ENCODE data around the gene ADAMTS9.
A peak's percentile ranks its signal among the peaks of the same experiment; 100 is the strongest.

The ADAMTS9 gene

GRCh38 chr3:64584179-64584578 is 103.6 kb downstream of the ADAMTS9 start:
- TF ChIP-seq, protein P1, sequence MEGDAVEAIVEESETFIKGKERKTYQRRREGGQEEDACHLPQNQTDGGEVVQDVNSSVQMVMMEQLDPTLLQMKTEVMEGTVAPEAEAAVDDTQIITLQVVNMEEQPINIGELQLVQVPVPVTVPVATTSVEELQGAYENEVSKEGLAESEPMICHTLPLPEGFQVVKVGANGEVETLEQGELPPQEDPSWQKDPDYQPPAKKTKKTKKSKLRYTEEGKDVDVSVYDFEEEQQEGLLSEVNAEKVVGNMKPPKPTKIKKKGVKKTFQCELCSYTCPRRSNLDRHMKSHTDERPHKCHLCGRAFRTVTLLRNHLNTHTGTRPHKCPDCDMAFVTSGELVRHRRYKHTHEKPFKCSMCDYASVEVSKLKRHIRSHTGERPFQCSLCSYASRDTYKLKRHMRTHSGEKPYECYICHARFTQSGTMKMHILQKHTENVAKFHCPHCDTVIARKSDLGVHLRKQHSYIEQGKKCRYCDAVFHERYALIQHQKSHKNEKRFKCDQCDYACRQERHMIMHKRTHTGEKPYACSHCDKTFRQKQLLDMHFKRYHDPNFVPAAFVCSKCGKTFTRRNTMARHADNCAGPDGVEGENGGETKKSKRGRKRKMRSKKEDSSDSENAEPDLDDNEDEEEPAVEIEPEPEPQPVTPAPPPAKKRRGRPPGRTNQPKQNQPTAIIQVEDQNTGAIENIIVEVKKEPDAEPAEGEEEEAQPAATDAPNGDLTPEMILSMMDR (IDR thresholded peaks at IDR 0.05; ENCODE audit: control insufficient read depth, extremely low read depth, insufficient read depth): no peak
- DNase-seq (ENCODE audit: low read depth): no peak
- H3K4me3 ChIP-seq (ENCODE audit: low read depth, low read length): no peak overlapping the region

DNA sequence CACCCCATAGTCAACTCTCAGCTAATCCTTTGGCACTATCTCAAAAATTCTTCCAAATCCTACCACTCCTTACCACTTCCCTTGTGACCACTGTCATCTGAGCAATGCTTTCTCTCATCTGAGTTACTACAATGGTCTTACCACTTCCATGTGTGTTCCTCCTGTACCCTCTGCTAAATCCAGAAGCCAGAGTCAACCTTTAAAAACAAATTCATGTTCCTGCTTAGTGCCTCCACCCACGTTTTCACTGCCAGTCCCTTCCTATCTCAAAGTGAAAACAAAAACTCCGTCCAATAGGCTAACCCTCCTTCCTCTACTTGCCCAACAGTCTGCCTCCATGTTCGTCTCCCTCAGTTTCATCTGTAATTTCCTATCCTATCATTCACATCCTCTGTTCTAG is 109.0 kb downstream of the ADAMTS9 start:
- no peak for DNase-seq (ENCODE audit: low read depth)
- H3K4me3 ChIP-seq (ENCODE audit: low read depth, low read length): no peak overlapping the region
- TF ChIP-seq, protein P1 (IDR thresholded peaks at IDR 0.05; ENCODE audit: control insufficient read depth, extremely low read depth, insufficient read depth): no peak

DNA sequence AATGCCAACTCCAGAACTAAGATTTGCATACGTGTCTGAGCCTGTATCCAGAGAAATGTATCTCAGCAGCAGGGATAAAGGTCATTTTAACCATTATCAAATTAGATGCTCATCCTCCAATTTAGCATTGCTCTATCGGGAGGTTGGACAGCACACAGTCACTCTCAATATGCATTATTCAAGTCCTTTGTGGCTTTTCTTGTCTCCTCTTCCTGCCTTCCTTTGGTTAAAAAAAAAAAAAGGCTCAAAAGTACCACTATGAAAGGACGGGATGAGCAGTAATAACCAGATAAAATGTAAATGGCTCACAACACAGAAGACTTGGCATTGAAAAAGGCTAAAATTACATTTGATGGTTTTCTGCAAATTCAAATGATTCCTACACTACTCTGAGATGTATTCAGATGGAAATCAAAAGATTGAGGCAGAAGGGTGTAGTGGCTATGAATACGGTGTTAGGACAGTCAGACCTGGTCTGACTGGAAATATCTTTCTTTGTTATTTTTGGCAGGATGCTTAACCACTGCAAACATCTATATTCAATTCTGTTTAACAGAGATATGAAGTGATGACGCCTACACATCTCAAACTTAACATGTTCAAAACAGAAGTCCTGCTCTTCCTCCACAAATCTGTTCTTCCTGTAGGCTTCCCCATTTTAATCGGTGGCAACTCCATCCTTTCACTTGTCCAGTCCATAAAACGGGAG is 109.6 kb downstream of the ADAMTS9 start:
- TF ChIP-seq, protein P1 (IDR thresholded peaks at IDR 0.05; ENCODE audit: control insufficient read depth, extremely low read depth, insufficient read depth): no peak
- peak; percentile 45 for DNase-seq (ENCODE audit: low read depth)
- H3K4me3 ChIP-seq (ENCODE audit: low read depth, low read length): no peak overlapping the region

- no peak for DNase-seq (ENCODE audit: low read depth)
- TF ChIP-seq, protein P1 (IDR thresholded peaks at IDR 0.05; ENCODE audit: control insufficient read depth, extremely low read depth, insufficient read depth): no peak
- no peak overlapping the region for H3K4me3 ChIP-seq (ENCODE audit: low read depth, low read length)
These were observed 111.5 kb downstream of the ADAMTS9 start for GRCh38 chr3:64576211-64576775.

GRCh38 chr3:64575211-64575844 is 112.5 kb downstream of the ADAMTS9 start:
- no peak overlapping the region for H3K4me3 ChIP-seq (ENCODE audit: low read depth, low read length)
- no peak for DNase-seq (ENCODE audit: low read depth)
- TF ChIP-seq, protein P1 (IDR thresholded peaks at IDR 0.05; ENCODE audit: control insufficient read depth, extremely low read depth, insufficient read depth): peak; percentile 56

DNA sequence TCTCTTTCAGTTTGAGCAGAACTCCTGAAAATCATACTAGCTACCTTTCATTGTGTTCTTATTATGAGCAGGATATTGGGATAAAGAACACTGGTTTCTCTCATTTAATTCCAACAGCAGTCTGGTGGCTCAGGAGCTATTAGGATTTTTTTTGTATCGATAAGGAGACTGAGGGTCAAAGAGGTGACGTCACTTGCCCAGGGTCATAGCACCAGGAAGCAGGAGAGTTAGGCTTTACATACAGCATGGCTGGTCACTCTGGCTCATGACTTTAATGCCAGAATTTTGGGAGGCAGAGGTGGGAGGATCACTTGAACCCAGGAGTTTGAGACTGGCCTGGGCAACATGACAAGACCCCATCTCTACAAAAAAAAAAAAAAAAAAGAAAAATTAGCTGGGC is 113.6 kb downstream of the ADAMTS9 start:
- H3K4me3 ChIP-seq (ENCODE audit: low read depth, low read length): no peak overlapping the region
- no peak for DNase-seq (ENCODE audit: low read depth)
- TF ChIP-seq, protein P1 (IDR thresholded peaks at IDR 0.05; ENCODE audit: control insufficient read depth, extremely low read depth, insufficient read depth): no peak

Measured in LNCaP clone FGC (cell line).